ENCODE results near the gene KRTAP5-4. TPM values are rescaled to one million over a fixed set of nuclear protein-coding genes. Genes with fewer than 3 reads are reported as not detected.
"Not testable (repeated sequence)": the region's sequence is repeated elsewhere in the genome, so short reads cannot be mapped to it uniquely, and the experiment has no call there.

KRTAP5-4 gene, protein sequence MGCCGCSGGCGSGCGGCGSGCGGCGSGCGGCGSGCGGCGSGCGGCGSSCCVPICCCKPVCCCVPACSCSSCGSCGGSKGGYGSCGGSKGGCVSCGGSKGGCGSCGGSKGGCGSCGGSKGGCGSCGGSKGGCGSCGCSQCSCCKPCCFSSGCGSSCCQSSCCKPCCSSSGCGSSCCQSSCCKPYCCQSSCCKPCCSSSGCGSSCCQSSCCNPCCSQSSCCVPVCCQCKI
- total RNA-seq (2014; rRNA removed; shearing (Covaris generic)): not detected in 2 replicates

DNA sequence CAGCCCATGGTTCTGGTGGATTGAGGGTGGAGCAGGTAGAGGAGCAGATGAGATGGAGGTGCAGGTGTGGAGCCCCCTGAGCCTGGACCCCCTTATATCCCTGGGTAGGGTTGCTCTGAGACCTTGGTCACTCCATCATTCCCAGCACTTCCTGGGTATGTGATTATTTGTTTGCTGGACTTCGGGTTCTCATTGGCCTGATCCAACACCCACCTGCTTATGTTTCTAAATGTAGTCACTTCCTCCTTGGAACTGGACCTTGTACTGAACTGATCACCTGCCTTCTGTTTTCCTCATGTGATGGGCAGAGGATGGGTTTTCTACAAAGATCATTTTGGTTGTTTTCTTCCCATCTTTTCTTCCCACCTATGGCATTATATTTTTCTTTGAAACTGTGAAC is at the start of gene KRTAP5-4:
Gene KRTAP5-4, minus strand, starts transcription at position 53 of the 400 bp plus-strand sequence. Its CDS starts 45 bp downstream, at position 8.
- no peak for DNase-seq (ENCODE audit: low read depth)

DNA sequence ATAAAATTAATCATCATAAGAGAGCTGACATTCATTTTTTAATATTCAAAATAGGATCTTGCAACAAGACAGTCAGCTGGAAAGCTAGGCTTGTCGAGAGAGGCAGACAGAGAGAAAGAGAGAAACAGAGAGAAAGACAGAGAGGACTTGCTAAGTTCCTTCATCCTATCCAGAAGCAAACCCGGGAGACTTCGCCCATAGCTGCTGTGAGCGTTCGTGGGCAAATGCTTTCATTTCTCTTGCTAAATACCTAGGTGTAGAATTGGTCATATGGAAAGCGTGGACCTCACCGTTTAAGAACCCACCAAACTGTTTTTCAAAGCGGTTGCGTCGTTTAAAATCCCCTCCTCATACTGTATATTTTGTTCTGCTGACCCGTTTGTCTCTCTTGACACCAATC is 49.7 kb upstream of the KRTAP5-4 start:
- no peak for DNase-seq (ENCODE audit: low read depth)

DNA sequence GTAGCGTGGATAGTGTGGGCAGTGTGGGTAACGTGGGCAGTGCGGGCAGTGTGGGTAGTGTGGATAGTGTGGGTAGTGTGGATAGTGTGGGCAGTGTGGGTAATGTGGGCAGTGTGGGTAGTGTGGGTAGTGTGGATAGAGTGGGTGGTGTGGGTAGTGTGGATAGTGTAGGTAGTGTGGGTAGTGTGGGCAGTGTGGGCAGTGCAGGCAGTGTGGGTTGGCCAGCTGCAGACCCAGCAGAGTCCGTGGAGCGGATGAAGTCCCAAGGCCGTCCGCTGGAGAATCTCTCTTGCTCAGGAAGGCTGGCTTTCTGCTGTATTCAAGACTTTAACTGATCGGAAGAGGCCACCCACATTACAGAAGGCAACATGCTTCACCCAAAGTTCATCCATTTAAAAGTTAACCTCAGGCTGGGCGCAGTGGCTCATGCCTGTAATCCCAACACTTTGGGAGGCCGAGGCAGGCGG is 49.0 kb upstream of the KRTAP5-4 start:
- no peak for DNase-seq (ENCODE audit: low read depth)

- not testable (repeated sequence) for DNase-seq (ENCODE audit: low read depth)
Observed at GRCh38 chr11:1670457-1670856, 48.5 kb upstream of the KRTAP5-4 start.

- DNase-seq (ENCODE audit: low read depth): no peak
Observed at GRCh38 chr11:1669546-1670218, 47.7 kb upstream of the KRTAP5-4 start.

DNA sequence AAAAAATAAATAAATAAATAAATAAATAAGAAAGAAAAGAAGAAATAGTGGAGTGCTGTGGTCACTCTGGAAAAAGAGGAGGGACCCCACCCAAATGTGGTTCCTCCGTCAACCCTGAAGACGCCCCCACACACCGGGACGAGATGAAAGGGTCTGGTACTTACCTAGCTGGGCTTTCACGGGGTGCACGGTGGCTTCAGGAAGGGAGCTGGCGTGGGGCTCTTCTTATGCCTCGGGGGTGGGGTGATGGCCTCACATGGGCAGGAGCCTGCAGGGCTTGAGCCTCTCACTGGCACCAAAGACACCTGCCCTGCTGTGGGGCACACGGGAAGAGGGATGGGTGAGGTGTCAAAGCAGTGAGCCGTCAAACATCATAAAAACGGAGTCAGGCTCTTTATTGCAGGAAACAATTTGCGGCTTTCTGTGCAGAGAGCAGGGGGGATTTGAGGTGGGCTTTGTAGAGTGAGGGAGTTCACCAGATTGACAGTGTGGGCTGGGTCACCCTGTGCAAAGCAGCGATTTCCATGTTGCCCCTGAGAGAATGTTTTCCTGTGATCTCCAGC is 47.1 kb upstream of the KRTAP5-4 start:
- no peak for DNase-seq (ENCODE audit: low read depth)

GRCh38 chr11:1667906-1668305 is 46.0 kb upstream of the KRTAP5-4 start:
- no peak for DNase-seq (ENCODE audit: low read depth)

DNA sequence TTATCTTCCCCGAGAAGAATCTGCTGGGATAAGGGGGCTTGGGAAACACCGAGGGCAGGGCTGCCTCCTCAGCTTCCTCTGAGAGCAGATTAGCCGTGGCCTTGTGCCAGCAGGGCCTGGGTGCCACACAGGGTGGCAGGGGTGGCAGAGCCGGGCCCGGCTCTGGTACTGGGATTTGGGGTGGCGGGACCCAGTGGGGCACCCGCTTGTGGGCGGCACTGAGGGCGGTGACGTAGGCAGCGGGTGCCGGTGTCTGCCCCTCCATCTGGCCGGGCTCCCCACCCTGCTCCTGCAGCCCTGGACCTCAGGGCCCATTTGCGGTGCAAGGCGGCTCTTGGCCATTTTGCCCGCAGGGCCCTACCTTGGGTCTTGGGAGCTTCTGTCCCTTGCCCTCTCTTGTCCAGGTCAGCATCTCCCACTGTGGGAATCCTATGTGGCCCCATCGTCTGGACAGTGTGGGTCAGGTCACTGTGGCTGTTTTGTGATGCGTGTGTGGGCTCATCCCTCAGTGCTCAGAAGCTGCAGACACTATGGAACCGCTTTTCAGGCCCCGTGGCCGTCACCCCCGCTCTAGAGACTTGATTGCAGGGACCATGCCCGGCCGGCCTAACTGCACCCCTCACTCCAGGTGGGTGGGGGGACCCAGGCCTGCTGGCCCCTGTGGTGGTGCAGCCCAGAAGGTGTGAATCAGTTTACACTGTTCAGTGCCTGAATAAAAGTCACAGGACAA is 45.3 kb upstream of the KRTAP5-4 start:
- no peak for DNase-seq (ENCODE audit: low read depth)

DNA sequence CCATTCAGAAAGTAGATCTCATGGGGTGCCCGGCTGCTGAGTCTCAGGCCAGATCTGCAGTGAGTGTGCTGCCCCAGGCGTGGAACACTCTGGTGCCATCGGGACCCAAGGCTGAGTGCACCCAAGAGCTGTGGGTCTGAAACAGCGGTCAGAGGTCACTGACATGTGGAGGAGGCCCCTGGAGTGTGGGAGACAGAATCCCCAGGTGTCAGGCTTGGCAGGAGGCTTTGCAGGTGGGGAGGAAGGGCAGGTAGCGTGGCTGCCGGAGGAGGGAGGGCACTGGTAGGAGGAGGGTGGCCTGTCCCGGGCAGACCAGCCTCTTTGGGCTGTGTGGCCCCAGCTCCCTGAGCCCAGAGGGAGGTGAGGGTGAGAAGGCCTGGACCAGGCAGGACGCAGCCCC is 43.4 kb upstream of the KRTAP5-4 start:
- DNase-seq (ENCODE audit: low read depth): no peak

- DNase-seq (ENCODE audit: low read depth): not testable (repeated sequence)
Observed at GRCh38 chr11:1662699-1663283, 40.9 kb upstream of the KRTAP5-4 start.

- DNase-seq (ENCODE audit: low read depth): not testable (repeated sequence)
Observed at GRCh38 chr11:1661454-1662269, 39.7 kb upstream of the KRTAP5-4 start.

DNA sequence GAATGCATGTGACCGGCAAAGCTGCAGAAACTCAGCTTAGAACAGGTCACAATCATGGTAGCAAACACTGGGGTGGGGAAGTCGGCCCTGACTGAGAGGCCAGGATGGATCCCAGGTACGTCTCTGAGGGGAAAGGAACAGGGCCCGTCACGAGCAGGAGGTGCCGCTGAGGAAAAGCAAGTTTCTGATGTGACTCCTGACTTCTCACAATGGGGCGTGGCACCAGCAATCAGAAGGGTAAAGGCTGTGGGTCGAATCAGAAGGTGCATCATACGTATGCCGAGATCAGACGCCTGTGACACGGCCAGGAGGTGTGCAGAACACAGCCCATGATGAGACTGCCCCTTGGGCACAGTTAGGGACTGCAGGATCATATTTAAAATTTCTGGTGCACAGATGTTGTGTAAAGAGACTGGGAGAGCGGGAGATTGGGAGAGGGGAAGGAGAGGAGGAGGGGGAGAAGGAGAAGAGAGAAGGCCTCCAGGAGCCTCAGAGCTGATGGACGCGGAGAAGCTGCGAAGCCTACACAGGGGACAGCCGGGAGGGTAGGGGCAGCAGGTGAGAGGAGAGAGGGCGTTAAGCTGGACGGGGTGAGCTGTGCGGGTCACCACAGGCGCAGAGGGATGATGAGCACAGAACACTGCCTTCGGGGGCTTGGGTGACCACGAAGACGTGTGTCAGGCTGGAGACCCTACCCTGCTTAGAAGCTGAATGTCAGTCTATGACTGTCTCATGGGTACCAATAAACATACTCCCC is 38.4 kb upstream of the KRTAP5-4 start:
- DNase-seq (ENCODE audit: low read depth): no peak

DNA sequence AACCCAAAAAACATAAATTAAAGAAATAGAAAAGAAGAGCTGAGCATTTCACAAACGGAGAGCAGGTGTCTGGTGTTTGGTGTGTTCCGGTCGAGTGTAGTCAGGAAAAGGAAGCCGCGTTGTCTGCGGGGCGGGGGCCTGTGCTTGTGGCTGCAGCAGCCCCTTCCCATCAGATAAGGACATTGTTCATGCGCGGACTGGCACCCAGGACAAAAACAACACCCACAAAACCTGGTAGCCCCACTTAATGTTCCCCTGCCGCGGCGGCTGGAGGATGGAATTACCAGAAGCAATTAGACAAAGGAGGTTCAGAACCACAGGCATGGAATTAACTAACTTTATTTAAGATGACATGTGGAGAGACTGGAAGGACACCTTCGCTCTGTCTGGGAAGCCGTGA is 37.6 kb upstream of the KRTAP5-4 start:
- DNase-seq (ENCODE audit: low read depth): no peak

DNA sequence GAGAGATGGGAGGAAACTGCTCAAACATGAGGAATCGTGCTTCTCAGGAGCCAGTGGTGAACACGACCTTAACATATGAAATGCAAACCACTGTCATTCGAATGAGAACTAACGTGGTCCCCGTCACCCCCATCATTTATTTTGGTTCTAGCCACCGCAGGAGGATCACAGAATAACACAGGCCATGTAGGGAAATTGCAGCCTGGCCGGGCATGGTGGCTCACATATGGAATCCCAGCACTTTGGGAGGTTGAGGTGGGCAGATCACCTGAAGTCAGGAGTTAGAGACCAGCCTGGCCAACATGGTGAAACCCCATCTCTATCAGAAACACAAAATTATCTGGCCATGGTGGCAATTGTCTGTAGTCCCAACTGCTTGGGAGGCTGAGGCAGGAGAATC is 34.7 kb upstream of the KRTAP5-4 start:
- DNase-seq (ENCODE audit: low read depth): no peak

DNA sequence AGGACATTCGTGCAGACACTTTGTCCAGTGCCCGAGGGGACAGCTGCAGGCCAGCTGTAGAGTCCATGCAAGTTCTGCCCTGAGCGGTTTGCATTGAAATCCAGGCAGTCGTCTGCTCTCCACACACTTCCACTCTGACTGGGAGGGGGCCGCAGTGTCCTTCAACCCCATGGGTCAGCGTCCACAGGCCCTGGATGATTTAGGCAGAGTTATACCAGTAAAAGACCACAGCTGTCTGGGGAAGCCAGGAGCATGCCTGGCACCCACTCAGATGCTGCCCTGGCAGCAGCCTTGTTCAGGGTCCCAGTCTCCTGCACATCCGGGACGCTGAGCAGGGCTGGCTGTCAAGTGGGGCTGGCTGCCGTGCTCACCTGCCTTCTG is 34.1 kb upstream of the KRTAP5-4 start:
- DNase-seq (ENCODE audit: low read depth): no peak

DNA sequence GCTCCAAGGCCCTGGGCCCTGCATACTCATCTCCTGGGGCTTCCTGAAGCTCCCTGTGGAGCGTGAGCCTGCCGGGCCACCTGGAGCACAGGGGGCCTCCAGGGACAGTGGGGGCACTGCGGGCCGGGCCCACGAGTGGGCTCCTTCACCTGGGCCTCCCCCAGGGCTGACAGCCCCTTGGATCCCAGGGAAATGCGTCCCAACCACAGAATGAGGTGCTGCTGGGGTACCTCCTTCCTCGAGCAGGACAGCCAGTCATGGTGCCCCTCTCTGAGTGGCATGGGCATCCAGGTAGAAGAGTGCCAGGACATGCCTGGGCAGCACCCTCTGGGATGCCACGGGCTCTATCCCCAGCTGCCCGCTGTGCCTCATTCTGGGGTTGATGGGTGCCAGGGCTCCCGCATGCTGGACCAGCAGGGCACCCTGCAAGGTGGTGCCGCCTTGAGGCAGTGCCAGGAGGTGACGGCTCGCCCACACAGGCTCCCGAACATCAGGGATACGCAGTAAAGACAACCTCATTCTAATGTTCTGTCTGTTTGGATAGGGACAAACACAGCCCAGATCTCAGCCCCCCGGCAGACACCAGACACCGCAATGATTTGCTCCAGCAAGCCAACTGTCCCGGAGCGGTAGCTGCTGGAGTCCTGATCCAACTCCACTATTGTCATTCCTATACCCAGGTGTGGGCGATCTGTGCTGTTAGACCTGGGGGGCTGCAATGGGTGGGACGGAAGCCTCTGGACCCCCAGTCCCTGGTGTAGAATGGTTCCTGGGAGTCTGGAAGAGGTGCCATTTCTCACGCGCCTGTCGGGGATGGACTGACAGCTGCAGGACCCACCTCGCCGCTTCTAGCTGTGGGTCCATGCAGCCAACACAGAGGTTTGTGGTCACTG is 33.5 kb upstream of the KRTAP5-4 start:
- no peak for DNase-seq (ENCODE audit: low read depth)

- DNase-seq (ENCODE audit: low read depth): no peak
Observed at GRCh38 chr11:1654388-1655167, 32.6 kb upstream of the KRTAP5-4 start.

DNA sequence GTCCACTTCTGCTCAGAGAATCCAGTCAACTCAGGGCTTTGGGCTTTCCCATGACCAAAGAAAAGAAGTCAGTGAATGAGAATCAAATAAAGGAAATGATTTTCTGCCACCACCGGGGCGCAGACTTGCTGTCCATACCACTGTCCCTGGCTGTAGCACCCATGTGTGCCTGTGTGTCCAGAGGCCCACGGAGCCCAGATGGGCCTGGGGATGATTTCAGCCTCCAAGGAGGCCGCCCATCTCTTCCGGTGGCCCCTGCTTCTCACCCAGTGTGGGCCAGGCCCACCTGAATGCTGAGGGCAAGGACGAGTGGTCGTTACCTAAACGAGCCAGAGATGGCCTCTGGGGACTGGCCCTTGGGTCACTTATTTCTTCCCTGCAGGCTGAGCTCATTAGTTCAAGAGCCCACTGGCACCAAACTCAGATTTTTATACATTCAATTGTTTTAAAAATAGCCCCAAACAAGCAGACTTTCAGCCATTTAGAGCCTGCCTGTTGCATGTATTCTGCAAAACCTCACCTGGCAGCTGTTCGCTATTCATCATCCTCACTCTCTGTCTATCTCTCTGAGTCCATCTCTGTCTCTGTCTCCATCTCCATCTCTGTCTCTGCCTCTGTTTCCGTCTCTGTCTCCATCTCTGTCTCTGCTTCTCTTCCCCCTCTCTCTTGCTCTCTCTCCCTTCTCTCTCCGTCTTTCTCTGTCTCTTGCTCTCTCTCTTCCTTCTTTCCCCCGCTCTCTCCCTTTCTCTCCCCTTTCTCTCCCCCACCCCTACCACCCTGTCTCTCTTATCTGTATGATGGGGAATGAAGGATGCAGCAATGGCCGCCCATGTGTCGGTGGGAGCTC is 31.8 kb upstream of the KRTAP5-4 start:
- DNase-seq (ENCODE audit: low read depth): no peak
